HEK293 (cell line): ENCODE results near the gene CKB.

Experiments
- CTCF ChIA-PET: fragments of 350-600 bp; formaldehyde crosslinking; extraction: SDS; loops from one replicate; lab custom pipeline; 2021; ENCODE audit warnings: antibody characterized with exemption; lab: Yijun Ruan, JAX
- POLR2A ChIA-PET: fragments of 300-600 bp; formaldehyde crosslinking; extraction: SDS; loops from one replicate; lab custom pipeline; 2020; ENCODE audit warnings: antibody characterized with exemption, inconsistent platforms; lab: Yijun Ruan, JAX
- H3K27ac ChIP-seq: fragments of 200-500 bp; sonication (Bioruptor generic); 2 replicates; pipeline ENCODE4 v1.5.1; 2014; ENCODE audit warnings: low read depth, low read length, control low read depth, inconsistent platforms; ENCODE audit errors: extremely low read depth
- H3K36me3 ChIP-seq, 2 experiments: fragments of 200-500 bp in 1 of 2; sonication (Bioruptor generic) in 1 of 2; 1 replicate in 1 of 2; 2 replicates in 1 of 2; pipeline ENCODE4 v1.5.1; 2014 to 2017; ENCODE audit warnings: inconsistent platforms in 2 of 2, low read length in 2 of 2; ENCODE audit not compliant: control insufficient read depth in 2 of 2, insufficient read depth in 1 of 2
- H3K4me1 ChIP-seq: fragments of 200-500 bp; sonication (Bioruptor generic); 2 replicates; pipeline ENCODE4 v1.5.1; 2014; ENCODE audit warnings: mild to moderate bottlenecking, low read length, inconsistent platforms; ENCODE audit not compliant: control insufficient read depth, insufficient read depth
- H3K4me3 ChIP-seq: 2 replicates; pipeline ENCODE4 v1.5.1; 2011; ENCODE audit warnings: low read depth, mild to moderate bottlenecking, control low read depth, low read length, moderate library complexity
- H3K9me3 ChIP-seq: fragments of 200-500 bp; sonication (Bioruptor generic); 2 replicates; pipeline ENCODE4 v1.5.1; 2014; ENCODE audit warnings: low read depth, low read length, inconsistent platforms; ENCODE audit not compliant: control insufficient read depth, insufficient read depth
- FEZF1 ChIP-seq: fragments of 450-650 bp; formaldehyde crosslinking; IDR thresholded peaks from 2 replicates; pipeline ENCODE4 v1.5.1; 2016; ENCODE audit warnings: missing biosample characterization, missing genetic modification characterization
- GLIS1 ChIP-seq: fragments of 450-650 bp; formaldehyde crosslinking; IDR thresholded peaks from 2 replicates; pipeline ENCODE4 v1.5.1; 2016; ENCODE audit warnings: missing biosample characterization, missing genetic modification characterization
- GLIS2 ChIP-seq: fragments of 450-650 bp; formaldehyde crosslinking; IDR thresholded peaks from 2 replicates; pipeline ENCODE4 v1.5.1; 2016; ENCODE audit warnings: missing biosample characterization, missing genetic modification characterization
- KLF16 ChIP-seq: fragments of 450-650 bp; formaldehyde crosslinking; IDR thresholded peaks from 2 replicates; pipeline ENCODE4 v1.5.1; 2017; ENCODE audit warnings: missing biosample characterization, missing genetic modification characterization
- KLF8 ChIP-seq: fragments of 450-650 bp; formaldehyde crosslinking; IDR thresholded peaks from 2 replicates; pipeline ENCODE4 v1.5.1; 2016; ENCODE audit warnings: missing biosample characterization, missing genetic modification characterization
- PRDM1 ChIP-seq: fragments of 450-650 bp; formaldehyde crosslinking; IDR thresholded peaks from 2 replicates; pipeline ENCODE4; 2016; ENCODE audit warnings: missing biosample characterization, missing genetic modification characterization
- PRDM2 ChIP-seq: fragments of 450-650 bp; formaldehyde crosslinking; IDR thresholded peaks from 2 replicates; pipeline ENCODE4 v1.5.1; 2016; ENCODE audit warnings: missing biosample characterization, missing genetic modification characterization, borderline replicate concordance
- PRDM4 ChIP-seq: fragments of 450-650 bp; formaldehyde crosslinking; IDR thresholded peaks from 2 replicates; pipeline ENCODE4 v1.5.1; 2017; ENCODE audit warnings: missing biosample characterization, missing genetic modification characterization
- ZNF133 ChIP-seq: fragments of 450-650 bp; formaldehyde crosslinking; IDR thresholded peaks from 2 replicates; pipeline ENCODE4 v1.5.1; 2016; ENCODE audit warnings: missing biosample characterization, missing genetic modification characterization
- ZNF335 ChIP-seq: fragments of 450-650 bp; formaldehyde crosslinking; conservative IDR thresholded peaks from 2 replicates; pipeline ENCODE4 v1.5.1; 2016; ENCODE audit warnings: missing biosample characterization, missing genetic modification characterization
- ZNF626 ChIP-seq: fragments of 450-650 bp; sonication (Bioruptor Pico); formaldehyde crosslinking; IDR thresholded peaks from 2 replicates; pipeline ENCODE4 v1.5.1; 2018; ENCODE audit warnings: missing biosample characterization, missing genetic modification characterization, inconsistent platforms
- ZNF792 ChIP-seq: fragments of 450-650 bp; formaldehyde crosslinking; IDR thresholded peaks from 2 replicates; pipeline ENCODE4 v1.5.1; 2016; ENCODE audit warnings: missing biosample characterization, missing genetic modification characterization
- ZSCAN4 ChIP-seq: fragments of 450-650 bp; formaldehyde crosslinking; IDR thresholded peaks from 2 replicates; pipeline ENCODE4 v1.5.1; 2017; ENCODE audit warnings: missing biosample characterization, missing genetic modification characterization

The CKB gene

GRCh38 chr14:103555559-103556337 is 33.1 kb upstream of the CKB start:
- H3K36me3 ChIP-seq: peaks cover 16 to 22% of the 10 kb centered on the region in 2 experiments
- TF ChIP-seq ZNF335 (tag by site-specific recombination) (0 out of 2 replicates have a peak, but pooled peaks have one; percentile 15), ZNF626 (tag by site-specific recombination) (no peak)
- CTCF ChIA-PET: interaction anchor here (1.0 kb wide), 1 partner anchor 161 kb away, joined by 3 read pairs; no protein-coding TSS in a partner anchor
- no peak overlapping the region for H3K4me3 ChIP-seq
- POLR2A ChIA-PET: interaction anchor here (3.1 kb wide), 1 partner anchor 34 kb away, joined by 18 read pairs; the partner anchor contains the start of gene CKB
- no peak overlapping the region for H3K27ac ChIP-seq
- H3K9me3 ChIP-seq: no peaks in the 10 kb centered on the region
- peaks cover 33% of the 10 kb centered on the region for H3K4me1 ChIP-seq

- Histone ChIP-seq H3K9me3 (no peaks in the 10 kb centered on the region), H3K27ac (no peak overlapping the region), H3K36me3 (peaks cover 3 to 5% of the 10 kb centered on the region in 2 experiments; a peak in 2 of 3 replicates), H3K4me3 (no peak overlapping the region), H3K4me1 (peaks cover 10% of the 10 kb centered on the region)
- TF ChIP-seq GLIS1: no peak
- TF ChIP-seq GLIS2 (tag by site-specific recombination): no peak
- TF ChIP-seq PRDM4 (tag by site-specific recombination): no peak
- CTCF ChIA-PET: interaction anchor here (2.1 kb wide), 1 partner anchor 34 kb away, joined by 7 read pairs; no protein-coding TSS in a partner anchor
- POLR2A ChIA-PET: interaction anchor here (1.2 kb wide), 1 partner anchor 10 kb away, joined by 3 read pairs; the partner anchor contains the start of genes BAG5 and COA8
These were observed 30.2 kb upstream of the CKB start for GRCh38 chr14:103552846-103553210.

GRCh38 chr14:103552011-103552845 is 29.6 kb upstream of the CKB start:
- Histone ChIP-seq H3K9me3 (no peaks in the 10 kb centered on the region), H3K4me3 (no peak overlapping the region), H3K27ac (no peak overlapping the region), H3K36me3 (peaks cover 0 to 4% of the 10 kb centered on the region in 2 experiments; a peak in 1 of 3 replicates), H3K4me1 (peaks cover 5% of the 10 kb centered on the region)
- peak; percentile 20; the same call in 1 of the 2 replicates for TF ChIP-seq FEZF1 (tag by site-specific recombination)
- no peak for TF ChIP-seq ZNF792 (tag by site-specific recombination)
- ChIA-PET POLR2A (interaction anchor here (1.2 kb wide), 1 partner anchor 10 kb away, joined by 6 read pairs; the partner anchor contains the start of genes BAG5 and COA8), CTCF (interaction anchor here (0.6 to 2.1 kb wide), 3 partner anchors 33 to 54 kb away, joined by 3 to 7 read pairs (median 5); no protein-coding TSS in a partner anchor)

- ChIA-PET CTCF (interaction anchor here (0.9 to 3.1 kb wide), 2 partner anchors 32 to 52 kb away, joined by 3 to 11 read pairs; no protein-coding TSS in a partner anchor), POLR2A (interaction anchor here (1.0 to 1.2 kb wide), 2 partner anchors 11 to 23 kb away, joined by 3 to 6 read pairs; partner anchors contain the start of genes BAG5 and COA8)
- no peaks in the 10 kb centered on the region for H3K9me3 ChIP-seq
- no peaks in the 10 kb centered on the region for H3K36me3 ChIP-seq
- H3K4me1 ChIP-seq: no peaks in the 10 kb centered on the region; the same call in 1 of the 2 replicates
- H3K27ac ChIP-seq: no peak overlapping the region
- H3K4me3 ChIP-seq: no peak overlapping the region
- TF ChIP-seq KLF8 (tag by site-specific recombination) (no peak), PRDM2 (tag by site-specific recombination) (no peak), ZNF133 (tag by site-specific recombination) (no peak), PRDM1 (tag by site-specific recombination) (no peak), KLF16 (tag by site-specific recombination) (no peak), ZSCAN4 (tag by site-specific recombination) (no peak)
These were observed 28.7 kb upstream of the CKB start for GRCh38 chr14:103551338-103551762.
